IMR-90 (cell line): ENCODE results near the gene CAPN10. TPM values are rescaled to one million over a fixed set of nuclear protein-coding genes. Genes with fewer than 3 reads are reported as not detected.
"Not testable (repeated sequence)": the region's sequence is repeated elsewhere in the genome, so short reads cannot be mapped to it uniquely, and the experiment has no call there.

Experiments
- ATAC-seq: fragments of 200-7000 bp; cut with Tn5 transposase; 2 replicates; pipeline ENCODE4 v1.9.1; 2020; ENCODE audit warnings: low read depth, mild to moderate bottlenecking, moderate library complexity
- BruUV-seq: library from RNA; stranded (reverse); fragments of 400-500 nt; replicated peaks from 2 replicates; lab custom pipeline; 2021; lab: Mats Ljungman, UMichigan
- CTCF ChIA-PET: fragments of 300-600 bp; formaldehyde crosslinking; extraction: SDS; loops from one replicate; lab custom pipeline; 2021; ENCODE audit warnings: antibody characterized with exemption; lab: Yijun Ruan, JAX
- POLR2A ChIA-PET: fragments of 300-600 bp; sonication (Branson Sonifier 250); formaldehyde crosslinking; loops from one replicate; lab custom pipeline; 2022; ENCODE audit warnings: antibody characterized with exemption; ENCODE audit not compliant: unreplicated experiment; lab: Charles Lee
- DNase-seq: peaks from one replicate; pipeline ENCODE4 v3.0.0; 2013
- H2AFZ ChIP-seq: replicated peaks from 2 replicates; pipeline ENCODE3; 2013; ENCODE audit warnings: low read length, mild to moderate bottlenecking; ENCODE audit not compliant: poor library complexity
- H2AK5ac ChIP-seq: 2 replicates; pipeline ENCODE4 v1.6.1; 2013; ENCODE audit warnings: low read depth, low read length, inconsistent platforms
- H2AK9ac ChIP-seq: replicated peaks from 2 replicates; pipeline ENCODE3; 2013; ENCODE audit warnings: mild to moderate bottlenecking, low read depth, low read length, moderate library complexity; ENCODE audit not compliant: poor library complexity
- H2BK120ac ChIP-seq: 2 replicates; pipeline ENCODE4 v1.6.1; 2013; ENCODE audit warnings: low read depth, low read length, inconsistent platforms
- H2BK15ac ChIP-seq: 3 replicates; pipeline ENCODE4 v1.6.1; 2013; ENCODE audit warnings: low read depth, low read length, inconsistent platforms
- H2BK20ac ChIP-seq: 2 replicates; pipeline ENCODE4 v1.6.1; 2013; ENCODE audit warnings: low read depth, mild to moderate bottlenecking, inconsistent platforms, low read length, moderate library complexity
- H2BK5ac ChIP-seq: 2 replicates; pipeline ENCODE4 v1.6.1; 2013; ENCODE audit warnings: mild to moderate bottlenecking, low read depth, low read length, inconsistent platforms; ENCODE audit not compliant: poor library complexity, severe bottlenecking
- H3K14ac ChIP-seq: replicated peaks from 2 replicates; pipeline ENCODE4 v1.6.1; 2013; ENCODE audit warnings: low read depth, low read length, inconsistent platforms
- H3K18ac ChIP-seq: 2 replicates; pipeline ENCODE4 v1.6.1; 2013; ENCODE audit warnings: low read depth, low read length, control low read depth
- H3K23ac ChIP-seq: 2 replicates; pipeline ENCODE4 v1.6.1; 2013; ENCODE audit warnings: low read depth, low read length, inconsistent platforms
- H3K27ac ChIP-seq: 2 replicates; pipeline ENCODE4 v1.5.1; 2013; ENCODE audit warnings: mild to moderate bottlenecking, control low read depth, low read length; ENCODE audit not compliant: insufficient read depth
- H3K27me3 ChIP-seq: 2 replicates; pipeline ENCODE4 v1.6.1; 2013; ENCODE audit warnings: low read length; ENCODE audit not compliant: control insufficient read depth, insufficient read depth
- H3K36me3 ChIP-seq: 2 replicates; pipeline ENCODE4 v1.6.1; 2013; ENCODE audit warnings: low read length, mixed read lengths; ENCODE audit not compliant: control insufficient read depth, insufficient read depth
- H3K4ac ChIP-seq: 2 replicates; pipeline ENCODE4 v1.6.1; 2013; ENCODE audit warnings: low read depth, low read length, inconsistent platforms
- H3K4me1 ChIP-seq: 2 replicates; pipeline ENCODE4 v1.6.1; 2013; ENCODE audit warnings: low read length, mixed read lengths; ENCODE audit not compliant: control insufficient read depth, insufficient read depth
- H3K4me2 ChIP-seq: 2 replicates; pipeline ENCODE4 v1.6.1; 2013; ENCODE audit warnings: low read depth, mild to moderate bottlenecking, control low read depth, low read length, moderate library complexity
- H3K4me3 ChIP-seq: 2 replicates; pipeline ENCODE4 v1.5.1; 2013; ENCODE audit warnings: low read depth, mild to moderate bottlenecking, control low read depth, low read length, moderate library complexity; ENCODE audit not compliant: insufficient read depth
- H3K56ac ChIP-seq: 2 replicates; pipeline ENCODE4 v1.6.1; 2013; ENCODE audit warnings: low read length, inconsistent platforms; ENCODE audit not compliant: insufficient read depth; ENCODE audit errors: extremely low read depth
- H3K79me1 ChIP-seq, 2 experiments: 2 replicates each; pipeline ENCODE4 v1.6.1; 2013; ENCODE audit warnings: low read length in 2 of 2, inconsistent platforms in 1 of 2, low read depth in 1 of 2
- H3K9ac ChIP-seq: 2 replicates; pipeline ENCODE4 v1.6.1; 2013; ENCODE audit warnings: low read depth, low read length, control low read depth
- H3K9me1 ChIP-seq: 2 replicates; pipeline ENCODE4 v1.6.1; 2013; ENCODE audit warnings: low read length, inconsistent platforms; ENCODE audit not compliant: insufficient read depth
- H3K9me3 ChIP-seq: 2 replicates; pipeline ENCODE4 v1.6.1; 2013; ENCODE audit warnings: low read length; ENCODE audit not compliant: control insufficient read depth, insufficient read depth
- H4K20me1 ChIP-seq: 2 replicates; pipeline ENCODE4 v1.6.1; 2013; ENCODE audit warnings: low read length, inconsistent platforms; ENCODE audit not compliant: insufficient read depth
- H4K5ac ChIP-seq: 2 replicates; pipeline ENCODE4 v1.6.1; 2013; ENCODE audit warnings: mild to moderate bottlenecking, low read depth, low read length, control low read depth
- H4K8ac ChIP-seq, 2 experiments: 2 replicates each; pipeline ENCODE4 v1.6.1; 2013; ENCODE audit warnings: low read depth in 2 of 2, low read length in 2 of 2, control low read depth in 1 of 2, inconsistent platforms in 1 of 2
- H4K91ac ChIP-seq: 2 replicates; pipeline ENCODE4 v1.6.1; 2013; ENCODE audit warnings: low read depth, low read length, inconsistent platforms; ENCODE audit not compliant: insufficient read depth
- WGBS, 2 experiments: methylation state at CpG; one replicate each; pipeline versions ENCODE4 v1.1.5 to v1.1.7; 2013; ENCODE audit warnings: missing lambda C conversion rate in 2 of 2; ENCODE audit not compliant: insufficient read length in 1 of 2; ENCODE audit errors: extremely low coverage in 2 of 2; 5-methylcytosine and 5-hydroxymethylcytosine counted together
- dilution Hi-C: fragments of 300-500 bp; cut with HindIII; formaldehyde crosslinking; loops from one replicate; pipeline ENCODE4 v1.14.3; 2018; ENCODE audit warnings: low sequenced_read_pairs; ENCODE audit not compliant: unreplicated experiment
- in situ Hi-C: fragments of 300-500 bp; cut with MboI; formaldehyde crosslinking; loops from 3 replicates; pipeline ENCODE4 v1.14.3; 2019; ENCODE audit warnings: low sequenced_read_pairs, inconsistent platforms, mixed read lengths
- intact Hi-C: fragments of 100-400 bp; cut with micrococcal nuclease; formaldehyde crosslinking; loops from 2 replicates; pipeline ENCODE4 v1.10.0; 2022
- polyA plus RNA-seq, 3 experiments: library from polyadenylated mRNA; depleted of rRNA; stranded (reverse); fragments of >200 nt; gene quantifications; 2 replicates each; pipeline ENCODE4 v1.2.3, GENCODE V29; 2012; ENCODE audit warnings: low replicate concordance in 1 of 3
- total RNA-seq: library from RNA; depleted of rRNA; stranded (reverse); fragments of >200 nt; gene quantifications from 2 replicates; pipeline ENCODE4 v1.2.3, GENCODE V29; 2012

The CAPN10 gene
- total and polyA plus RNA-seq, 2 of the 4 experiments (the other 2 are of a cell fraction) = 6.3 to 20.9 TPM

- H2AFZ ChIP-seq, H3K4me2 ChIP-seq, H3K23ac ChIP-seq, H3K36me3 ChIP-seq, H3K4me3 ChIP-seq, DNase-seq, H3K9ac ChIP-seq, ATAC-seq, H3K18ac ChIP-seq, H3K27me3 ChIP-seq, H3K4me1 ChIP-seq, H4K5ac ChIP-seq, H3K27ac ChIP-seq, H3K4ac ChIP-seq, H3K9me1 ChIP-seq, H2AK5ac ChIP-seq, H2BK20ac ChIP-seq, POLR2A ChIA-PET, H4K8ac ChIP-seq, H3K14ac ChIP-seq, H3K79me1 ChIP-seq, intact Hi-C loops, H3K9me3 ChIP-seq, in situ Hi-C loops, H2BK15ac ChIP-seq, H2AK9ac ChIP-seq, dilution Hi-C loops, H3K56ac ChIP-seq, H2BK120ac ChIP-seq, BruUV-seq, H4K91ac ChIP-seq, H2BK5ac ChIP-seq, H4K20me1 ChIP-seq: not testable (repeated sequence)
- CTCF ChIA-PET = interaction anchor here (0.6 kb wide), 1 partner anchor 32 kb away, joined by 3 read pairs; no protein-coding TSS in a partner anchor
- WGBS, 2 experiments = no CpG with 5 or more reads among the region's 5 CpGs
These were observed 30.5 kb downstream of the CAPN10 start for GRCh38 chr2:240616860-240617666.
